ENCODE data around the gene ASB7.
"Not testable (repeated sequence)": the region's sequence is repeated elsewhere in the genome, so short reads cannot be mapped to it uniquely, and the experiment has no call there.

Gene ASB7, protein sequence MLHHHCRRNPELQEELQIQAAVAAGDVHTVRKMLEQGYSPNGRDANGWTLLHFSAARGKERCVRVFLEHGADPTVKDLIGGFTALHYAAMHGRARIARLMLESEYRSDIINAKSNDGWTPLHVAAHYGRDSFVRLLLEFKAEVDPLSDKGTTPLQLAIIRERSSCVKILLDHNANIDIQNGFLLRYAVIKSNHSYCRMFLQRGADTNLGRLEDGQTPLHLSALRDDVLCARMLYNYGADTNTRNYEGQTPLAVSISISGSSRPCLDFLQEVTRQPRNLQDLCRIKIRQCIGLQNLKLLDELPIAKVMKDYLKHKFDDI
- total RNA-seq, result 20.5 to 52.5 reads per million in 2 donors

GRCh38 chr15:100602064-100602822 lies at the start of gene ASB7, which contains the start of gene LINS1:
Gene ASB7 (plus strand): TSS chr15:100602589. CDS start chr15:100612217, 9,628 bp downstream.
Gene LINS1 (minus strand): TSS chr15:100602184. CDS start chr15:100580842, 21,342 bp downstream.
- DNase-seq, result peak; percentile 99

GRCh38 chr15:100553468-100553867 lies 48.9 kb upstream of the ASB7 start:
- DNase-seq, result no peak

DNA sequence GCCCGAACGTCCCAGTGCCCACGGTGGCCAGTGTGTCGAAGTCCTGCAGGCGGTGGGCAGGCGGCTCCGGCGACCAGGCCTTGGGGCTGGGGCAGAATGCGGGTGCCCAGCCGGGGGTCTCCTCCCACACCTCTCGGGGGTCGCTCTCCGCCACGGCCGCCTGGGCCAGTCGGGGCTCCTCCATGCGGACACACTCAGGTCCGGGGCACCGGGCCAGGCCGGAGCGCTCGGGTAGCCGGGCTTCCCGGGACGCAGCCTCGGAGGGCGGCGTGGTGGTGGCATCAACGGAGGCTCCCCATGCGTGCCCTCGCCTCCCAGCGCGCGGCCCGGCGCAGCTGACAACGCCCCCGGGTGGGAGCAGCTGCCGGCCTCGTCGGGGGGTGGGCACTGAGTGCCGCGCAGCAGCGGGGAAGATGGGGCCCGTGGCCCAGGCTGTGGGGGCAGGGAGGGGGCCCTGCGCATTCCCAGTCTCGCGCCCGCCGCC lies 43.6 kb upstream of the ASB7 start:
- DNase-seq, result no peak

DNA sequence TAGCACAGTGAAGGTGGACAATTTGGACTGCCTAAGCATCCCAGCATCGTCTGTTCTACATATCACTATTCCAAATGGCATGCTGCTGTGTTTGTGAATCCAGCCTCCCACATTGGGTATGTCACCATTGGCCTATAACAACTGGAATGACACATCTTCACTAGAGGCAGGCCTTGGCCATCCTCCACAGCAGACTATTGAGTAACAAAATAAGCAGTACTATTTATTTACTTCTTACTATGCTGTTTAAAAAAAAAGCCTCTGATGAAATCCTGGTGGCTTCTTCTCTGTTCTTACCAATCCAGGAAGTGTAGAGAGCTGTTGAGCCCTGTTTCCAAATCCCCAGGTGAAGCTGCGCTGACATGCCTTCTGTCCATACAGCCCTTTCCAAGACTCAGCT lies 43.1 kb upstream of the ASB7 start:
- DNase-seq, result no peak

DNA sequence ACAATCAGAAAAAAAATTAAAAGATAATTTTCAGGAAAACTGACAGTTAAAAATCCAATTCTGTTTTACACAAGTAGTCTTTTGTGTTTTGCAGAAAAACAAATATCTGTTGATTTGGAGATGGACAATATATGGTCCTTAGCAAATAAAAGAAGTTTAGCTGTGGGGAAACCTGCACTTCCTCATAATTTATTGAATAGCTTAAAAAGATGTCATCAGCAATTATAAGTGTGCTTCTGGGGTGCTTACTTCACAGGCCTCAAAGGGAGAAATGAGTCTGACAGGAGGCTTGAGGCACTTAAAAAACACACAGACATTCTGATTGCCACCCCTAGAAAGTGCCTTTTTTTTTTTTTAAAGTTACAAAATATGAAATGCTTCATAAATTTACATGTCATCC lies 42.1 kb upstream of the ASB7 start:
- DNase-seq, result no peak

GRCh38 chr15:100565591-100565990 lies 36.8 kb upstream of the ASB7 start:
- DNase-seq, result no peak

GRCh38 chr15:100566850-100567628 lies 35.4 kb upstream of the ASB7 start:
- DNase-seq, result no peak

GRCh38 chr15:100569391-100569790 lies 33.0 kb upstream of the ASB7 start:
- no peak for DNase-seq

- no peak for DNase-seq
Observed at GRCh38 chr15:100570275-100570674, 32.1 kb upstream of the ASB7 start.

DNA sequence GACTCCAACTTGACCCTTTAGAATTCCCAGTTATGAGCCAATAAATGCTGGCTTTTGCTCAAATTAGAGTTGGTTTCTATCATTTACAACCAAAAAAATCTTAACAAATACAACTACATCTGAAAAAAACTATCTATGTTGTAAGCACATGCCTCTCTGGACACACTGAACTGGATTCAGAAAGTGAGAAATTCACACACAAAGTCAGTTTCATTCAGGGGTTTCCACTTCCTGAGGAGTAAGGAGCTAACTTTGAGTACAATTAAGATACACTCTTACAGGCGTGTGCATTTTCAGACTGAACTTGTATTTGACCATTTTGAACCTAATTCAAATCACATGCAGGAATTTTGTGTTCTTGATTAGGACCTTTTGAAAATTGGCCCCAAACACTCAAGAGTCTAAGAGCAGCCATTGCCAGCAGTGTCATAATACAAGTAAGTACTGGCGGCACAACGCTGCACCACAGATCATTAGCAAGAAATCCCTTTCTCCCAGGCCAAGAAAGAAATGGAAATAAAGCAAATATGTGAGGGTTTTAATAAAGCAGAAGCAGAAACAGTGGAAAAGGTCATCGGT lies 31.6 kb upstream of the ASB7 start:
- no peak for DNase-seq

DNA sequence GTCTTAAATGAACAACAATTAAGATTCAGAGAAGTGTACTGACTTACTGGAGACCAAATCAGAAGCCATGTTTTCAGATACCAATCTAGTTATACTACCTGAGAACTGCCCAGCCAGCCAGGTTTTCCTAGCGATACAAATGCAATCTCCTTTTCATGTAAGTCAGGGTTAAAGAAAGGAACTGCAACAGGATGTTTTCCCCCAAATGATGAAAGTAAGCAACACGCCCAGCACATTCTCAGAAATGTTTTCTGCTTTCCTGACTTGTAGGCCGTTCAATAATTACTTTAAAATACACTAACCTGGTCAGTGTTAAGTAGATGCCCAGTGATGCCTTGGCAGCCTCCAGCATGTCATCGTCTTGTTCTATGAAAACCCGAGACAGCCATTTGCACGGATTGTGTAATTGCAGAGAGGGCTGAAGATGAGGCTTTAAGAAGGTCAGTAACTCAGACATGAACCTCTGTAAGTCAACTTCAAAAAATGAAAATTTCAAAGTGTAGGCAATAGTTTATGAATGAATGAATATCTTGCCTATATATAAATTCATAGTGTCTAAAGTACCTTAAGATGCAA lies 30.7 kb upstream of the ASB7 start:
- no peak for DNase-seq

GRCh38 chr15:100572362-100572983 lies 29.9 kb upstream of the ASB7 start:
- DNase-seq, result no peak

DNA sequence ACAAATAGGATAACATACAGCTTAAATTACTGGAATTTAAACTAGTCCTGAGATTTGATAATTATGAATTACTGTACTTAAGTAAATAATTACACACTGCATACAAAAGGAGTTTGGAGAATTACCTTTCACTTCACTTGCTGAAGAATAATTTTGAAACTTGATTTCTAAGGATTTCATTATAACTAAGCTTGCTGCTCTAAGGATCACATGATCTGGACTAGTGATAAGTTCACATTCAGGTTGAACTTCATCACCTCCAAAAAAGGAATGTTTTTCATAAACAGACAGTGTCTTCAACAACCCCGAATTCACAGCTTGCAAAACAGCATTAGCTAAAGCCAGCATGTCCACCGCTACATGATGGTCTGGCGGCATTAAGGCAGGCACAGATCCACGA lies 28.9 kb upstream of the ASB7 start:
- no peak for DNase-seq

DNA sequence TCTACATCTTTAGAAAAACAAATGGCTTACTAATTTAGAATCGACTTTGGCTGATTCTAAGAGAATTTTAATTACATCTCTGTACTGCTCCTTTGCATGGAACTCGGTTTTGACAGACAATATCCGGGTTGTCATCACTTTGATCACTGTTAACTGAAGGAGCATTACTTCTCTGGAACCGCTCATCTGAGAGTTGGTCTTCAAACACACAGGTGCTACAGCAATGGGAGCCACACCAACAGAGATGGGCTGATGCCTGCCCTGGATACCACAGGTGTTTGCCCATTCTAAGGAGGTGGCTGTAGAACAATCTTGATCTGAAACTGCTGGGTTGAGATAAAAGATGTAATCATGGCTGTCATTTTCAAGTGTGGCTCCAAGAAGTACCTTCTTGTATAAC lies 22.0 kb upstream of the ASB7 start:
- no peak for DNase-seq

- DNase-seq, result no peak
Observed at GRCh38 chr15:100588638-100589242, 13.6 kb upstream of the ASB7 start.

DNA sequence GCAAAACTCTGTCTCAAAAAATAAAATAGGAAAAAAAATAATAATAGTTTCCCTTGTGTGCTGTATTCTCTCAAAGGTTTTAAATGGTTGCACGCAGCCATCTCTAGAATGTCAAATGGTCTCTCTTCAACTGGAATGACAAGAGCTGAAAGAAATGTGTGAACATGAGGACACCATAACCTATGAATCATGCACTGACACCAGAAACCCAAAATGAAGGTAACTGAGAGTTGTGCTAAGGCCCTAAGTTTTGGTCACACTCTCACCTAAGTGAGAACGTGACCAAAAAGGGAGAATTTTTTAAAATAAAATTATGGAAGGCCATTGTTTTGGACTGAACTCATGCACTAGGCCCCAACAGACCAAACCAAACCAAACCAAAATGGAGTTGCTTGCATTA lies 11.2 kb upstream of the ASB7 start:
- not testable (repeated sequence) for DNase-seq

DNA sequence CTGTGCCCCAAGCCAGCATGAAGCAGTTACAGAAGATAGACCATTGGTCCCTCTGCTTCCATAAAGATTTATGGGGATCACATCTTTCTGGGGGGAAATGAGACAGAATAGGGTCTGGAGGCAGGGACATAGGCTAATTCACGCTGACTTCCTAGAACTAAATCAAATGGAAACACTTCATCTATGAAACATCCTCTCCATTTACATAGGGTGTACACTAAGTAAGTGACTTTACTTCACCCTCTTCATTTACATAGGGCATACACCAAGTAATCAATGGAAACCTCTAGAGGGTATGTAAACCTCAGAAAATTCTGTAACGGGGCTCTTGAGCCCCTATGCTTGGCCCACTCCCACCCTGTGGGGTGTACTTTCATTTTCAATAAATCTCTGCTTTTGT lies 10.6 kb upstream of the ASB7 start:
- no peak for DNase-seq

DNA sequence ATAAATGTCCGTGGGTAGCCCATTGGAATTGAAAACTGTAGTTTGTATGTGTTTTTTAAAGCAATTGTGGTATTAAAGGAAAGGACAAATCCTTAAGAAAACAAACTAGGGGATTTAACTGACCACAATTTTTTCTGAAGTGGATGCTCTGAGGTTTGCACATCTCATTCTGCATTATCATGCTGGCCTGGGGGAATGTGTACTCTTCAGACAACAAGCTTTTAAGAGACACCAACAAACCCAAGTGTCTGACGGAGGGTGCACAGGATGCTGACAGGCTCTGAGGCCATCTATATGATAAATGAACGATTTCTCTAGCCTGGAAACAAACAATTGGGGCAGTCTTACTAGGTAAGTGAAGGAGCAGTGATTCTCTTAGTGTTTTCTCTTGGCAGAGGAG lies 9.5 kb upstream of the ASB7 start:
- no peak for DNase-seq

GRCh38 chr15:100593431-100593830 lies 9.0 kb upstream of the ASB7 start:
- no peak for DNase-seq

GRCh38 chr15:100595964-100596363 lies 6.4 kb upstream of the ASB7 start:
- no peak for DNase-seq

DNA sequence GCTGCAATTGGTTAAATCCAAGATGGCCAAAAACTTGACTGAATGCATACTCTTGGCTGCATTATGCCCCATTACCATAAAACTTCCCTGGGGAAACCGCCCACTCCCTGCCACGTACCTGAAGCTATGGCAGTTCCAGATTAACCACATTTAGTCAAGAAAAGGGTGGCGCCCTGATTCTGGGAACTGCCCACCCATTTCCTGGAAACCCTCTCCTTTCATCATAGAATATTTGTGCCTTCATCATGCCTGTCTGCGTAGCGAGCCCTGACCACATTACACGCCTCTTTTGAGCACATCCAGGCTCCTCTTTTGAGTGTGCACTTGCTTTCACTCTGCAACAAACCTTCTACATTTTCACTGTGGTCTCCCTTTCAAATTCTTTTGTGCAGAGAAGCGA lies 5.6 kb upstream of the ASB7 start:
- DNase-seq, result peak; percentile 68

DNA sequence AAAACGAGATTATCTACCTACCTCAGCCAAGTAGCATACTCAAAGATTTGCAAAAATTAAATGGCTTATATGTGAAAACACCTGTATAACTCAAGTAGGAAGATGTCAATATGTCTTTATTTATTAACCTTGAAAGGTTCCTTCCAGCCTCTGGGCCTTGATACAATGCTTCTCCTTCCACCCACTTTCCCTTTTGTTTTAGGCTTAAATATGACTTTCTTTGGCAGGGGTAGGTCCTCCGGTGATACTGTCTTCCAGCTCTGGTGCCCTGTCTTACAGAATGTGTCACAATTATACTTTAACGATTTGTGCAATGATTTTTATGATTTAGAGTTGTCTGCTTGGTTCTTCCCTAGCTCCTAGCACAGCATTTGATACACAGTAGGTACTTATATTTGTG lies 4.5 kb upstream of the ASB7 start:
- no peak for DNase-seq

Measured in T-helper 9 cell (primary cell).